ENCODE measurements around the gene CACNB3.

CACNB3 gene

DNA sequence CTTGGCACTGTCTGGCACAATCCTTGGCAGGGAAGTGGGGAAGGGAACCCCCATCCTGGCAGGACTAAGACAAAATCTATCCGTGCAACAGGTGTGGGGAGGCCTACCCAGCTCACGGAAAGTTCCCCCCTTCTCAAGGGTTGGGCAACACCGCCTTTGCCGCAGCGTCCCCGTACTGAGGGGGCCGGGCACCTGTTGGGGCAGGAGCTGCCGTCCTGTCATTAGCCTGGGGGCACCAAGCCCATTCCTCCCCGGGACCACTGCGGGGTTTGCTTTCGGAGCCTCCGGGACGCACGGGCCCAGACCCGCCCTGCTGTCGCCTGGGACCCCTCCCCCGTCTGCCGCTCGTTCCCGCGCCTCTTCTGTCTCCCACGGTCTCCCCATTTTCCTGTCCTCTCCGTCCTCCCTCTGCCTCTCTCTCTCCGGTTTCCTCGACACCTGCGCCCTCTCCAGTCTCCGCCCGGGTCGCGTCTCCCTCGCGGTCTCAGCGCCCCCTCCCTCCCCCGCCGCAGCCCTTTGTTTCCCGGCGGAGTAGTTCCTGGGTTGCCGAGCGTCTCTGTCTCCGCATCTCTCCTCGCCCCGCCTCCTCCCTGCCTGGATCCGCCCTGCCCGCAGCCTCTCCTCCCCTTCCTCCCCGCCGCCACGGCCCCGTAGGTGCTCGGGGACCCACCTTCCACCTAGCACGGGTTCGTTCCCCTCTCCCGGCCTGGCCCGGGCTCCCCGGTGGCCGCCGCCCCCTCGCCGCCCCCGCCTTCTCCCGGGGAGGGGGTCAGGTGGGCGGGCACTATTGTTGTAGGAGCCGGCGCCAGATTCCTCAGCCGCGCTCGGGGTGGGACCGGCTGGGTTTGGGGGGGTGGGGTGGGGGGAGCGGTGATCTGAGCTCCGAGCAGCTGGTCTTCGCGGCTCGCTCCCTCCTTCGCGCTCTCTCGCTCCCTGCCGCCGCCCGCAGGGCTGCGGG, at the start of gene CACNB3:
Gene CACNB3, plus strand, starts transcription at position 624 of the 958 bp plus-strand sequence. CDS start 434 bp downstream, outside the sequence.
- DNase-seq, result no peak

DNA sequence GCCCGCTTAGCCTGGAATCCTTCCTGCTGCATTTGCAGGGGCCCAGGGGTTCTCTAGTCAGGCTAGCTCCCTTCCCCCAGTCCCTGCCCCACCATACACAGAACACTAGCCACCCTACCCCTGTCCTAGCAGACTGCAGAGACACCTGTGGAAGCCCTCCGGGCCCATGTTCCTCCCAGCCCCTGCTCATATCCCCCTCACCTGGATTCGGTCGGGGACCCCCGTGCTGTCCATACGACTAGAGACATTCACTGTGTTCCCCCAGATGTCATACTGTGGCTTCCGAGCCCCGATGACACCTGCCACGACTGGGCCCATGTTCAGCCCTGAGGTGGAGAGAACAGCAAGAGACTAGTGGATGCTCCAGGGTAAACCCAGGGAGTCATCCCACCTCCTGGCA, 49.6 kb upstream of the CACNB3 start:
- DNase-seq, result no peak

DNA sequence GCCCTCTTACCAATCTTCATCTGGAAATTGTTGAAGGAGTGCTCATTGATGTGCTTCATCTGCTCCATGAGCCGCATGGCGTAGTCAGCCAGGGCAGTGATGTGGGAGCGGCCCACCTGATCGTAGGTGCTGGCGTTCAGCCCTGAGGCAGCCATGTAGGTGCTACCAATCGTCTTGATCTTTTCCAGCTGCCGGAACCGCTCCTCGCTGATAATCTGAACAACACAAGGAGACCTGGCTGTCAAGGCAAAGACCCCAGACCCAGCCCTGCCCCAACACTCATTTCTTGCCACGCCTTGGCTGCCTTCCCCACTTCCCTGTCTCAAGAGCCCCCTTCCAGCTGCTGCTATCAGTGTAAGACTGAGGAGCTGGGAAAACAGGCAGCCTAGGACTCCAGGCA, 47.5 kb upstream of the CACNB3 start:
- no peak for DNase-seq

DNA sequence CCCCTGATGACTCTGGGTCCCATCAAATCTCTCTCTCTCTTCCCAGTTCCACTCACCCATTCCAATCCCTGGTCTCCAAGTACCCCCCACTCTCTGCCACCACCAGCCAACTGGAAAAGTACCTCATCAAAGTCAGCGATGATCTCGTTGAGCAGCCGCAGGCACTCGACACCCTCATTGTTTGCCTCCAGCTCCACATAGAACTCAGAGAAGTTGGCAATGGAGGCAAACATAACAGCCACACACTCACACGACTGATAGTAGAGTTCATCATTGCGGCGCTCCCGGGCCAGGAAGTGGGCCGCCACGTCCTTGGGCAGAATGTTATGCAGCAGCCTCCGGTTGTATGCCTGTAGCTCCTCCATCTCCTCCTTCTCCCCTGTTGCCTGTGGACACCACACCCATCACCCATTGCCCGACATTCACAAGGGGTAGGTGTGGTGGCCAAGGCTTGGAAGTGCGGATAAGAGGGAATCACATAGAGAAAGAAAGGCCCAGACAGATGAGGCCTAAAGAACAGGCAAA, 46.6 kb upstream of the CACNB3 start:
- DNase-seq, result no peak

- no peak for DNase-seq
These were observed 44.6 kb upstream of the CACNB3 start for GRCh38 chr12:48773686-48774085.

DNA sequence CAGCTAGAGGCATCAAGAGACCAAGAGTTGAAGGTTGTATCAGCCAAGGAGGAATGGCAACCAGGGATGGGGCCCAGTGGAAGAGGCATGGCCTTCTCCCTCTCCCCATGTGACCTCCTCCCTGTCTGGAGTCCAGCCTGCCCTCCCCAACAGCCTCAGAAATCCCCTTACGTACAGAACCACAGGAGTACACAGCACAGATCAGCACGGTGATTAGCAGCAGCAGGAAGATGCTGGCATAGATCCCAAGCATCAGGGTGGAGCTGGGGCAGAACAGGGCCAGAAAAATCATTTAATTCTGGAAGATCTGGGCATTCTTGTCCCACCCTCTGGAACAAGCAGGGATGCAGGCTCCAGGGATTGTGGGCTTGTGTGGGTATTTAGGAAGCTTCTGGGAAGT, 43.8 kb upstream of the CACNB3 start:
- no peak for DNase-seq

- no peak for DNase-seq
These were observed 43.0 kb upstream of the CACNB3 start for GRCh38 chr12:48775299-48775698.

DNA sequence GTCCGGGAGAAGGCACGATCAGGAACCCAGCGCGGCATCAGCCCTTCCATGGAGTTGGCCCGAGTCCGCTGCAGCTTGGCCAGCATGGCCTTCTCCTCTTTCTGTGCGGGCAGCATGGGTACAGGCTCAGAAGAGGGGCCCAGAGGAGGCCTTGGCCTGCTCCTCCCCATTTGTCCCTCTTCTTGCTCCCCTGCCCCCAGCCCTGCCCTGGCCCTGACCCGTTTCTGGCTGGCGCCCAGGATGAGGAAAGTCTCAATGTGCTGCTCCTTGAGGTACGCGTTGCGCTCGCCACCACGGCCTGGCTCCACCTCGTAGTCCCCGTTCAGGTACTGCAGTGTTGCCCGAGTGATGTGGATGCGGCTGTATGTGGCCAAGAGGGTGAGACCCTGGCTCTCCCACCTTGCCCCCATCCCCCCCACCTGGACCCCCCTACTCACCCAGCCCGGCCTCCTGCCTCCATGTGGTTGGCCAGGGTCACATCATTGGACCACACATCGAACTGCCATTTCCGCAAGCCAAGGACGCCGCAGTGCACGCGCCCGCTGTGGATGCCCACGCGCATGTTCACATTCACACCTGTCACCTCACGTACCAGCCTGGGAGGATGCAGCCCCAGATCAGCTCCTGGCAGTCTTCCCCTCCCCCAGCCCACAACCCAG, 42.2 kb upstream of the CACNB3 start:
- no peak for DNase-seq

DNA sequence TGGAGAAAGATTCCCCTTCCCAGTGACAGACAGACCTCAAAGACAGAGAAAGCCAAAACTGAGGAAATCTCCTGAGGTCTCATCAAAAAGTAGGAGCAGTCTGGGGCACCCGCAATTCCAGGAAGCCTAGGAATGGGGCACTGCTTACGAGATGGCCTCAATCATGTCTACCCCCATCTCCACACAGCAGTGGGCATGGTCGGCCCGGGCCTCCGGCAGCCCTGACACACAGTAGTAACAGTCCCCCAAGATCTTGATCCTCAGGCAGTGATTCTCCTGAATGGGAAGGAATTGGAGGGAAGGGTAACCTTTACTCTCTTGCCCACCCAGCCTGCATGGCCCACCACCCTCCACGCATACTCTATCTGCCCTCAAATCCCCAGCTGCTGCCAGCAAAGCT, 41.3 kb upstream of the CACNB3 start:
- no peak for DNase-seq

DNA sequence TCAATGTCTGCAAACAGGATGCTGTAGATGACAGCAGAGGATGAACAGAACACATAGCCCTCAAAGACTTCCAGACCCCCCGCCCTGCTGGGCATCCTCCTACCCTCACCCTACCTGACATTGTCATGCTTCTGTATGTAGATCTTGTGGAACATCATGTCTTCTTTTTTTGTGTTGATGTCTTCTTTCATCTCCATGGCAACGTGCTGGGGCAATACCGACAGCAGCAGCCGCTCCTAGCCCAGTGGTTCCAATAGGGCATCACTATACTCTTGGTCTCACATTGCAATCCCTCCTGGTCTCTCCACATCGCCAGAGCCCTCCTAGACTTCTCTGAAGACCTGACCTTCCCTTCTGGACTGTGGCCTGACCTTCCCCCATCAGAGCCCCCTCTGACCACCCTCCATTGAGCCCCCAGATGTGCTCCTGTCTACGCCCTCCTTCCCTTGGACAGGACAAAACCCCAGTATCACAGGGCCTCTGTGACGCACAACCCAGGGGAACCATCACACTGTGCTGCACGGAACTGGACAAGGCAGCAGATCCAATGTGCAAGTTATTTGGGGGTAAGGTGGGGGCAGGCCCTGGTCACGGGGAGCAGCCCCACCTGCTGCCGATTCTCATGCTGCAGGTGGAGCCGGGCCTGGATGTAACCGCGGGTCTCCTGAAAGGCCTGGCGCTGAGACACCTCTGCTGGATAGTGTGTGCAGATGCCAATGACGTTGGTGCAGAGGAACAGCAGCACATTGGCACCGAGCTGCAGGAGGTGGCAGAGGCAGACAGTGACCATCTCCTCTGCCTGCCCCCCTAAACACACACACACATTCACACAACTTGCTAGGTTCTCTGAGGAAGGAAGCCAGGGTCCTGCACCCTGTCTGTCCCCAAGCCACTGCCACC, 40.5 kb upstream of the CACNB3 start:
- no peak for DNase-seq

GRCh38 chr12:48779869-48780268, 38.4 kb upstream of the CACNB3 start:
- no peak for DNase-seq

GRCh38 chr12:48780381-48781025, 37.8 kb upstream of the CACNB3 start:
- no peak for DNase-seq

DNA sequence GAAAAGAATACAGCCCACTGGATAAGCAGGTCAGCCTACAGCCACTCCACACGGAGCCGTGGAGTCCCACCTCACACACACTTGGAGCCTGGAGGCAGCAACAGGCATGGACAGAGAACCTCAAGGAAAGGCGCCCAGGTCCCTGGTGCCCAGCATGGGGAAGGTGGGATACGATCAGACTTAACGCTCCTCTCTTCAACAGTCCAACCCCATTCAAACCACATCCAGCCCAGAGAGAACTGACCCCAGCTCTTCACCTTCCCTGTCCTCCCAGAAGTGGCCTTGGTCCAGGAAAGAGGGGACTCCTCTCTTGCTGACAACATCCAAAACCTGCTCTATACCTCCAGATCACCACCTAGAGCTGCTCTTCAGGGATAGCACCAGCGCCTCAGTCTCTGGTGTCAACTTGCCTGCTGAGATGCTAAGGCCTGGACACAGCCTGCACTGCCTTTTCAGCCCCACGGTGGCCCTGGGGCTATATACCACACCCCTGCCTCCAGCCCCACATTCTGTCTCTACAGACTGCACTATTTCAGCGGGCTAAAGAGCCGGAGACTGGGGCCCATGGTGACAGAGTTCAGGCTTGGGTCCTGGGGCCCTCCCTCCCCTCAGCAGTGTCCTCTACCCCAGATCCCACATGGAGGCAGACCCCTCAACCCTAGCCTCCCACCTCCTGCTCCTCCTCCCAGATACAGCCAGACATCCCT, 36.4 kb upstream of the CACNB3 start:
- no peak for DNase-seq

GRCh38 chr12:48782457-48783395, 35.6 kb upstream of the CACNB3 start:
- DNase-seq, result no peak

DNA sequence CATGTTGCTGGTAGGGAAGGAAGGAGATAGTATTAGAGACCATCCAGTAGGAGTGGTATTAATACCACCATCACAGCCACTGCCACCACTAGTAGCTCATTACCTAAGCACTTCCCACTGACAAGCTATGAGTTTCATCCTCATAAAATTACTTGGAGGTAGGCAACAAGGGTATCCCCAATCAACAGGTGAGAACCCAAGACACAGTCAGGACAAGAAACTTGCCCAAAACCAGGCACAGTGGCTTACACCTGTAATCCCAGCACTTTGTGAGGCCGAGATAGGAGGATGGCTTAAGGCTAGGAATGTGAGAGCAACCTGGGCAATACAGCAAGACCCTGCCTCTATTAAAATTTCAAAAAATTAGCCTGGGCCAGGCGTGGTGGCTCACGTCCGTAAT, 34.9 kb upstream of the CACNB3 start:
- no peak for DNase-seq

DNA sequence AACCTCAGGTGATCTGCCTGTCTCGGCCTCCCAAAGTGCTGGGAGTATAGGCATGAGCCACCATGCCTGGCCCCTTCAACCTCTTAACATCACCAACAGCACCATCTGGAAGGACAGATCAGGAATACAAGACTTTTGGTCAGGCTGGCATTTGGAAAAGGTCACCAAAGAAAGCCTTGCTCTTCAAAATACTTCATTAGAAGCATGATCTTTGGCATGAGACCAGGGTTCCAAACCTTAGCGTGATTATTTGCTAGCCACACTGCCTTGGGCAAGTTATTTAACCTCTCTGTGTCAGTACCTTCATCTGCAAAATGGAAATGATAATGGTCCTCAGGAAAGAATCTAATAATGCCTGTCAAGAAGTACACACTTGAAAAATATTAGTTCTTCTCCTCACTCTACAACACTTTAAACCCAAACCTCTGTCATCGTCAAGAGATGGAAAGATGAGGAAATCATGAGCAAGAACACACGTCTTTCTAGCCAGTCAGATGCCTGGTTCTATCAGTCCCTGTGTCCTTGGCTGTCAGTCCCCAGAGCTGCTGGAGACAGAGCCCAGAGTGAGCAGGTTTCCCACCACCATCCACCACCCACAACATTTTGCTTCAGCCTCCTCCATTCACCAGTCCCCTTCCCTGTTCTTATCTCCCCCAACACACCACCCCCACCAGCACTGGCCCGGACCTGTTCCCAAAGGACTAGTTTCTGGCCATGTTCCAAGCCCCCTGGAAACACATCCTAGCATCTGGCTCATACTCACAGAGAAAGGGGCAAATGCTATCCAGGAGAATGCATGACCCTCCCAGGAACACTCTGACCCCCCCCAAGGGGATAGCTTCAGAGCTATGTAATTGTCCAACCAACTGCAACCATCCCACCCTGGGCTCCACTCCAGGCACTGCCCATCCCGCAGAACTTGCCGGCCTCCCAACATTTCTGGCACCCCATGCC, 31.4 kb upstream of the CACNB3 start:
- DNase-seq, result no peak

DNA sequence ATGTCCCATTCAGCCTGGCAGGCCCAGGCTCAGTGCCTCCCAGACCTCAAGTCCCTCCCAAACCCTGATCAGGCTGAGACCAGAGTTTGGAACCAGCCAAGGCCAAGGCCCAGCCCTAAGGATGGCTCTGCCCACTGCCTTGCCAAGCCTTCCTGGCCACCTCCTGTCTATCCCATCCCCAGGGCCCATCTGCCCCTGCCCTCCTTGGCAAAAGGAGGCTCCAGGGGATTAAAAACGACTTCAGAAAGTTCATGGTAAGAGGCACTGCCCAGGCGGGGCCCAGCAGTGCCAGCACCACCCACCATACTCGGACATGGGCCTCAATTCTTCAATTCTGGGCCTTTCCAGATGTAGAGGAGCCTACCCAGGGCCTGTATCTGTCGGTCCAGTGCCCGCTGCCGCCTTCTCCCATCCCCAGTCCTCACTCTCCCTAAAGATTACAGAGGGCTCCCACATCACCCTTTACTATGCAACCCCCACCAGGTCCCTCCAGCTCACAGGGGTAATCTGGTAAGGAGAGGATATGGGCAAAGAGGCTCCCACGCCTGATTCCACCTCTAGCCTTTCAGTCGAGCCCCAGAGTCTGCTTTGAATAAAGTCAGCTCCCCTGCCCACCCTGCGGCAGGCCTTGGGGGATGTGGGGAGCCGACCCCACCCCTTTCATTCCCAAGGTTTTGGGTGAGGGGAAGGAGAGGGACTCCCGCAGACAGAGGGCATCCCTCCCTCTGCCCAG, 30.3 kb upstream of the CACNB3 start:
- no peak for DNase-seq

GRCh38 chr12:48788524-48788853, 29.8 kb upstream of the CACNB3 start:
- no peak for DNase-seq
